HCT116 (cell line): ENCODE results near the gene MAGIX.

Source experiments
- EZH2phosphoT487 ChIP-seq: fragments of 200-600 bp; IDR thresholded peaks from 2 replicates; pipeline ENCODE4 v1.6.1; 2018; ENCODE audit warnings: antibody characterized with exemption, borderline replicate concordance
- POLR2AphosphoS5 ChIP-seq: IDR thresholded peaks from 2 replicates; pipeline ENCODE4 v1.6.1; 2011; ENCODE audit warnings: mild to moderate bottlenecking, low read depth, low read length, moderate library complexity
- SP1 ChIP-seq: IDR thresholded peaks from 2 replicates; pipeline ENCODE4 v1.6.1; 2012; ENCODE audit warnings: low read depth
- TF ChIP-seq, protein P1 (sequence below), 3 experiments: fragments of 200-600 bp in 1 of 3; sonication (generic) in 1 of 3; IDR thresholded peaks in 2 of 3; conservative IDR thresholded peaks in 1 of 3; 2 replicates each; pipeline ENCODE4 v1.5.1; 2012 to 2017; ENCODE audit warnings: low read depth in 2 of 3, low read length in 2 of 3, antibody characterized with exemption in 1 of 3, borderline replicate concordance in 1 of 3, control low read depth in 1 of 3, mild to moderate bottlenecking in 1 of 3, mixed read lengths in 1 of 3, mixed run types in 1 of 3, moderate library complexity in 1 of 3; ENCODE audit not compliant: insufficient read depth in 1 of 3
- TF ChIP-seq, protein P2 (sequence below): IDR thresholded peaks from 2 replicates; pipeline ENCODE4 v1.6.1; 2012

DNA sequence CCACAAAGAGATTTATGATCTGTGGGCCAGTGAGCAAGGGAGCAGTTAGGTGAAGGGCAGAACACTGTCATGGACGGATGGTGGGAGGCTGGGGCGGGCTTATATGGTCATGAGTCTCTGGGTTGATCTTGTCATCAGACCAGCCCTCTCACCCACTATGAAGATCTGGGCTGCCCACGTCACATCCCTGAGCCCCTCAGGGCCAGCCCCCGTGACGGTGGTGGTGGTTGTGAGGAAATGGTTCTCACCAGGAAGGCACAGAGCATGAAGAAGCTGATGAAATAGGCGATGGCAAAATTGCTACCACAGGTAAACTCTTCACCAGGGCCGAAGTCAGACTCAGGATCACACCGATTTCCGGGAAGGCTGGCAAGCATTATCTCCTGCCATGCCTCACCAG lies 48.5 kb downstream of the MAGIX start:
- TF ChIP-seq, protein P1, sequence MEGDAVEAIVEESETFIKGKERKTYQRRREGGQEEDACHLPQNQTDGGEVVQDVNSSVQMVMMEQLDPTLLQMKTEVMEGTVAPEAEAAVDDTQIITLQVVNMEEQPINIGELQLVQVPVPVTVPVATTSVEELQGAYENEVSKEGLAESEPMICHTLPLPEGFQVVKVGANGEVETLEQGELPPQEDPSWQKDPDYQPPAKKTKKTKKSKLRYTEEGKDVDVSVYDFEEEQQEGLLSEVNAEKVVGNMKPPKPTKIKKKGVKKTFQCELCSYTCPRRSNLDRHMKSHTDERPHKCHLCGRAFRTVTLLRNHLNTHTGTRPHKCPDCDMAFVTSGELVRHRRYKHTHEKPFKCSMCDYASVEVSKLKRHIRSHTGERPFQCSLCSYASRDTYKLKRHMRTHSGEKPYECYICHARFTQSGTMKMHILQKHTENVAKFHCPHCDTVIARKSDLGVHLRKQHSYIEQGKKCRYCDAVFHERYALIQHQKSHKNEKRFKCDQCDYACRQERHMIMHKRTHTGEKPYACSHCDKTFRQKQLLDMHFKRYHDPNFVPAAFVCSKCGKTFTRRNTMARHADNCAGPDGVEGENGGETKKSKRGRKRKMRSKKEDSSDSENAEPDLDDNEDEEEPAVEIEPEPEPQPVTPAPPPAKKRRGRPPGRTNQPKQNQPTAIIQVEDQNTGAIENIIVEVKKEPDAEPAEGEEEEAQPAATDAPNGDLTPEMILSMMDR (IDR thresholded peaks at IDR 0.05 in 2 of 3, conservative IDR thresholded peaks at IDR 0.05 in 1 of 3; ENCODE audit: borderline replicate concordance in 1 of 3, insufficient read depth in 1 of 3, low read depth in 2 of 3, low read length in 2 of 3), result no peak
- TF ChIP-seq, protein P2, sequence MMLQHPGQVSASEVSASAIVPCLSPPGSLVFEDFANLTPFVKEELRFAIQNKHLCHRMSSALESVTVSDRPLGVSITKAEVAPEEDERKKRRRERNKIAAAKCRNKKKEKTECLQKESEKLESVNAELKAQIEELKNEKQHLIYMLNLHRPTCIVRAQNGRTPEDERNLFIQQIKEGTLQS, result no peak
- no peak for TF ChIP-seq EZH2phosphoT487
- TF ChIP-seq POLR2AphosphoS5, result no peak
- TF ChIP-seq SP1, result no peak
